IMR-90 (cell line): Measurements from ENCODE around the gene EPB41L2. TPM values are rescaled to one million over a fixed set of nuclear protein-coding genes. Genes with fewer than 3 reads are reported as not detected.

Source experiments
- ATAC-seq: fragments of 200-7000 bp; cut with Tn5 transposase; 2 replicates; pipeline ENCODE4 v1.9.1; 2020; ENCODE audit warnings: low read depth, mild to moderate bottlenecking, moderate library complexity
- BruUV-seq: library from RNA; stranded (reverse); fragments of 400-500 nt; replicated peaks from 2 replicates; lab custom pipeline; 2021; lab: Mats Ljungman, UMichigan
- CTCF ChIA-PET: fragments of 300-600 bp; formaldehyde crosslinking; extraction: SDS; loops from one replicate; lab custom pipeline; 2021; ENCODE audit warnings: antibody characterized with exemption; lab: Yijun Ruan, JAX
- POLR2A ChIA-PET: fragments of 300-600 bp; sonication (Branson Sonifier 250); formaldehyde crosslinking; loops from one replicate; lab custom pipeline; 2022; ENCODE audit warnings: antibody characterized with exemption; ENCODE audit not compliant: unreplicated experiment; lab: Charles Lee
- DNase-seq: peaks from one replicate; pipeline ENCODE4 v3.0.0; 2013
- H2AFZ ChIP-seq: replicated peaks from 2 replicates; pipeline ENCODE3; 2013; ENCODE audit warnings: low read length, mild to moderate bottlenecking; ENCODE audit not compliant: poor library complexity
- H2AK5ac ChIP-seq: 2 replicates; pipeline ENCODE4 v1.6.1; 2013; ENCODE audit warnings: low read depth, low read length, inconsistent platforms
- H2AK9ac ChIP-seq: replicated peaks from 2 replicates; pipeline ENCODE3; 2013; ENCODE audit warnings: mild to moderate bottlenecking, low read depth, low read length, moderate library complexity; ENCODE audit not compliant: poor library complexity
- H2BK120ac ChIP-seq: 2 replicates; pipeline ENCODE4 v1.6.1; 2013; ENCODE audit warnings: low read depth, low read length, inconsistent platforms
- H2BK15ac ChIP-seq: 3 replicates; pipeline ENCODE4 v1.6.1; 2013; ENCODE audit warnings: low read depth, low read length, inconsistent platforms
- H2BK20ac ChIP-seq: 2 replicates; pipeline ENCODE4 v1.6.1; 2013; ENCODE audit warnings: low read depth, mild to moderate bottlenecking, inconsistent platforms, low read length, moderate library complexity
- H2BK5ac ChIP-seq: 2 replicates; pipeline ENCODE4 v1.6.1; 2013; ENCODE audit warnings: mild to moderate bottlenecking, low read depth, low read length, inconsistent platforms; ENCODE audit not compliant: poor library complexity, severe bottlenecking
- H3K14ac ChIP-seq: replicated peaks from 2 replicates; pipeline ENCODE4 v1.6.1; 2013; ENCODE audit warnings: low read depth, low read length, inconsistent platforms
- H3K18ac ChIP-seq: 2 replicates; pipeline ENCODE4 v1.6.1; 2013; ENCODE audit warnings: low read depth, low read length, control low read depth
- H3K23ac ChIP-seq: 2 replicates; pipeline ENCODE4 v1.6.1; 2013; ENCODE audit warnings: low read depth, low read length, inconsistent platforms
- H3K27ac ChIP-seq: 2 replicates; pipeline ENCODE4 v1.5.1; 2013; ENCODE audit warnings: mild to moderate bottlenecking, control low read depth, low read length; ENCODE audit not compliant: insufficient read depth
- H3K27me3 ChIP-seq: 2 replicates; pipeline ENCODE4 v1.6.1; 2013; ENCODE audit warnings: low read length; ENCODE audit not compliant: control insufficient read depth, insufficient read depth
- H3K36me3 ChIP-seq: 2 replicates; pipeline ENCODE4 v1.6.1; 2013; ENCODE audit warnings: low read length, mixed read lengths; ENCODE audit not compliant: control insufficient read depth, insufficient read depth
- H3K4ac ChIP-seq: 2 replicates; pipeline ENCODE4 v1.6.1; 2013; ENCODE audit warnings: low read depth, low read length, inconsistent platforms
- H3K4me1 ChIP-seq: 2 replicates; pipeline ENCODE4 v1.6.1; 2013; ENCODE audit warnings: low read length, mixed read lengths; ENCODE audit not compliant: control insufficient read depth, insufficient read depth
- H3K4me2 ChIP-seq: 2 replicates; pipeline ENCODE4 v1.6.1; 2013; ENCODE audit warnings: low read depth, mild to moderate bottlenecking, control low read depth, low read length, moderate library complexity
- H3K4me3 ChIP-seq: 2 replicates; pipeline ENCODE4 v1.5.1; 2013; ENCODE audit warnings: low read depth, mild to moderate bottlenecking, control low read depth, low read length, moderate library complexity; ENCODE audit not compliant: insufficient read depth
- H3K56ac ChIP-seq: 2 replicates; pipeline ENCODE4 v1.6.1; 2013; ENCODE audit warnings: low read length, inconsistent platforms; ENCODE audit not compliant: insufficient read depth; ENCODE audit errors: extremely low read depth
- H3K79me1 ChIP-seq, 2 experiments: 2 replicates each; pipeline ENCODE4 v1.6.1; 2013; ENCODE audit warnings: low read length in 2 of 2, inconsistent platforms in 1 of 2, low read depth in 1 of 2
- H3K9ac ChIP-seq: 2 replicates; pipeline ENCODE4 v1.6.1; 2013; ENCODE audit warnings: low read depth, low read length, control low read depth
- H3K9me1 ChIP-seq: 2 replicates; pipeline ENCODE4 v1.6.1; 2013; ENCODE audit warnings: low read length, inconsistent platforms; ENCODE audit not compliant: insufficient read depth
- H3K9me3 ChIP-seq: 2 replicates; pipeline ENCODE4 v1.6.1; 2013; ENCODE audit warnings: low read length; ENCODE audit not compliant: control insufficient read depth, insufficient read depth
- H4K20me1 ChIP-seq: 2 replicates; pipeline ENCODE4 v1.6.1; 2013; ENCODE audit warnings: low read length, inconsistent platforms; ENCODE audit not compliant: insufficient read depth
- H4K5ac ChIP-seq: 2 replicates; pipeline ENCODE4 v1.6.1; 2013; ENCODE audit warnings: mild to moderate bottlenecking, low read depth, low read length, control low read depth
- H4K8ac ChIP-seq, 2 experiments: 2 replicates each; pipeline ENCODE4 v1.6.1; 2013; ENCODE audit warnings: low read depth in 2 of 2, low read length in 2 of 2, control low read depth in 1 of 2, inconsistent platforms in 1 of 2
- H4K91ac ChIP-seq: 2 replicates; pipeline ENCODE4 v1.6.1; 2013; ENCODE audit warnings: low read depth, low read length, inconsistent platforms; ENCODE audit not compliant: insufficient read depth
- BHLHE40 ChIP-seq: fragments of 150-350 bp; IDR thresholded peaks from 2 replicates; pipeline ENCODE4 v1.6.1; 2016; ENCODE audit warnings: mild to moderate bottlenecking, low read depth, low read length
- CTCF ChIP-seq: conservative IDR thresholded peaks from 2 replicates; pipeline ENCODE4 v1.5.1; 2012; ENCODE audit warnings: mild to moderate bottlenecking, low read depth, low read length, improper control_type of control experiment
- FOS ChIP-seq: fragments of 150-350 bp; IDR thresholded peaks from 2 replicates; pipeline ENCODE4 v1.6.1; 2016; ENCODE audit warnings: low read depth, low read length
- MAFK ChIP-seq: IDR thresholded peaks from 2 replicates; pipeline ENCODE4 v1.6.1; 2012; ENCODE audit warnings: low read depth, low read length, improper control_type of control experiment
- MXI1 ChIP-seq: IDR thresholded peaks from 2 replicates; pipeline ENCODE4 v1.6.1; 2012; ENCODE audit warnings: low read depth, mild to moderate bottlenecking, low read length, moderate library complexity, borderline replicate concordance
- POLR2A ChIP-seq: IDR thresholded peaks from 2 replicates; pipeline ENCODE4 v1.6.1; 2012; ENCODE audit warnings: mild to moderate bottlenecking, low read depth, low read length
- RCOR1 ChIP-seq: IDR thresholded peaks from 2 replicates; pipeline ENCODE4 v1.6.1; 2012; ENCODE audit warnings: mild to moderate bottlenecking, low read length, improper control_type of control experiment; ENCODE audit not compliant: insufficient replicate concordance
- RFX5 ChIP-seq: IDR thresholded peaks from 2 replicates; pipeline ENCODE4 v1.8.0; 2012; ENCODE audit warnings: low read depth, mild to moderate bottlenecking, low read length, moderate library complexity
- SMC3 ChIP-seq: fragments of 150-350 bp; IDR thresholded peaks from 2 replicates; pipeline ENCODE4 v1.6.1; 2016; ENCODE audit warnings: low read depth, mild to moderate bottlenecking, antibody characterized with exemption, low read length, moderate library complexity
- WGBS, 2 experiments: methylation state at CpG; one replicate each; pipeline versions ENCODE4 v1.1.5 to v1.1.7; 2013; ENCODE audit warnings: missing lambda C conversion rate in 2 of 2; ENCODE audit not compliant: insufficient read length in 1 of 2; ENCODE audit errors: extremely low coverage in 2 of 2; 5-methylcytosine and 5-hydroxymethylcytosine counted together
- dilution Hi-C: fragments of 300-500 bp; cut with HindIII; formaldehyde crosslinking; loops from one replicate; pipeline ENCODE4 v1.14.3; 2018; ENCODE audit warnings: low sequenced_read_pairs; ENCODE audit not compliant: unreplicated experiment
- in situ Hi-C: fragments of 300-500 bp; cut with MboI; formaldehyde crosslinking; loops from 3 replicates; pipeline ENCODE4 v1.14.3; 2019; ENCODE audit warnings: low sequenced_read_pairs, inconsistent platforms, mixed read lengths
- intact Hi-C: fragments of 100-400 bp; cut with micrococcal nuclease; formaldehyde crosslinking; loops from 2 replicates; pipeline ENCODE4 v1.10.0; 2022
- polyA plus RNA-seq, 3 experiments: library from polyadenylated mRNA; depleted of rRNA; stranded (reverse); fragments of >200 nt; gene quantifications; 2 replicates each; pipeline ENCODE4 v1.2.3, GENCODE V29; 2012; ENCODE audit warnings: low replicate concordance in 1 of 3
- total RNA-seq: library from RNA; depleted of rRNA; stranded (reverse); fragments of >200 nt; gene quantifications from 2 replicates; pipeline ENCODE4 v1.2.3, GENCODE V29; 2012

EPB41L2 gene
- total and polyA plus RNA-seq, 2 of the 4 experiments (the other 2 are of a cell fraction): 85.7 to 99.8 TPM

- peak overlapping the region; percentile 67; the same call in 1 of the 2 replicates for H3K56ac ChIP-seq
- no TSS peak for BruUV-seq
- no peaks in the 10 kb centered on the region for H3K36me3 ChIP-seq
- H3K4me2 ChIP-seq: peak overlapping the region; percentile 99
- H3K9ac ChIP-seq: peak overlapping the region; percentile 90
- H4K91ac ChIP-seq: peak overlapping the region; percentile 74
- dilution Hi-C loops: no loop called here
- peaks cover 3% of the 10 kb centered on the region; the same call in 1 of the 2 replicates for H3K4me1 ChIP-seq
- no peaks in the 10 kb centered on the region for H3K27me3 ChIP-seq
- WGBS, 2 experiments: 0% methylated on average over 6 of the region's 84 CpGs; no CpG with 5 or more reads in 1 of the 2 experiments
- peak overlapping the region; percentile 65 for H3K4me3 ChIP-seq
- ATAC-seq (peak; percentile 4), DNase-seq (no peak)
- peak overlapping the region; percentile 66 for H2AK9ac ChIP-seq
- peak overlapping the region; percentile 49 for H2AK5ac ChIP-seq
- H4K8ac ChIP-seq: peak overlapping the region; percentile 7 to 26; a peak in 2 of 4 replicates
- POLR2A ChIA-PET: no interaction called here
- peak overlapping the region; percentile 89 for H2BK5ac ChIP-seq
- H3K14ac ChIP-seq: peak overlapping the region; percentile 85
- peak overlapping the region; percentile 75 for H3K23ac ChIP-seq
- H3K27ac ChIP-seq: peak overlapping the region; percentile 87
- peak overlapping the region; percentile 87 for H2AFZ ChIP-seq
- intact Hi-C loops: loop anchor here (1.0 to 5.0 kb wide), 4 partner anchors 54 to 172 kb away; partner anchors contain the start of gene AKAP7
- H4K20me1 ChIP-seq: peaks cover 20% of the 10 kb centered on the region; the same call in 1 of the 2 replicates
- CTCF ChIA-PET: interaction anchor here (0.6 kb wide), 1 partner anchor 105 kb away, joined by 4 read pairs; no protein-coding TSS in a partner anchor
- in situ Hi-C loops: no loop called here
- H2BK20ac ChIP-seq: no peak overlapping the region; the same call in 1 of the 2 replicates
- no peak overlapping the region for H2BK15ac ChIP-seq
- H3K79me1 ChIP-seq: peaks cover 3 to 26% of the 10 kb centered on the region in 2 experiments
- H3K18ac ChIP-seq: peak overlapping the region; percentile 6
- H3K9me3 ChIP-seq: no peaks in the 10 kb centered on the region
- peak overlapping the region; percentile 89 for H3K4ac ChIP-seq
- H3K9me1 ChIP-seq: no peaks in the 10 kb centered on the region; the same call in 1 of the 2 replicates
- no peak overlapping the region for H4K5ac ChIP-seq
- TF ChIP-seq BHLHE40 (no peak), CTCF (no peak), SMC3 (no peak), MXI1 (peak; percentile 56; the same call in 1 of the 2 replicates), POLR2A (no peak), RCOR1 (no peak), FOS (no peak), MAFK (no peak), RFX5 (no peak)
- peak overlapping the region; percentile 41; the same call in 1 of the 2 replicates for H2BK120ac ChIP-seq
Measured at GRCh38 chr6:131062241-131063027, 611 bp downstream of the EPB41L2 start.
